SW 1271 (cell line): Measurements from ENCODE around the gene NR2F6.
"Not testable (repeated sequence)": the region's sequence is repeated elsewhere in the genome, so short reads cannot be mapped to it uniquely, and the experiment has no call there.

Experiments
- DNase-seq, 2 experiments: peaks; one replicate each; lab custom pipeline; 2025; lab: John Stamatoyannopoulos, UW

NR2F6 gene

DNA sequence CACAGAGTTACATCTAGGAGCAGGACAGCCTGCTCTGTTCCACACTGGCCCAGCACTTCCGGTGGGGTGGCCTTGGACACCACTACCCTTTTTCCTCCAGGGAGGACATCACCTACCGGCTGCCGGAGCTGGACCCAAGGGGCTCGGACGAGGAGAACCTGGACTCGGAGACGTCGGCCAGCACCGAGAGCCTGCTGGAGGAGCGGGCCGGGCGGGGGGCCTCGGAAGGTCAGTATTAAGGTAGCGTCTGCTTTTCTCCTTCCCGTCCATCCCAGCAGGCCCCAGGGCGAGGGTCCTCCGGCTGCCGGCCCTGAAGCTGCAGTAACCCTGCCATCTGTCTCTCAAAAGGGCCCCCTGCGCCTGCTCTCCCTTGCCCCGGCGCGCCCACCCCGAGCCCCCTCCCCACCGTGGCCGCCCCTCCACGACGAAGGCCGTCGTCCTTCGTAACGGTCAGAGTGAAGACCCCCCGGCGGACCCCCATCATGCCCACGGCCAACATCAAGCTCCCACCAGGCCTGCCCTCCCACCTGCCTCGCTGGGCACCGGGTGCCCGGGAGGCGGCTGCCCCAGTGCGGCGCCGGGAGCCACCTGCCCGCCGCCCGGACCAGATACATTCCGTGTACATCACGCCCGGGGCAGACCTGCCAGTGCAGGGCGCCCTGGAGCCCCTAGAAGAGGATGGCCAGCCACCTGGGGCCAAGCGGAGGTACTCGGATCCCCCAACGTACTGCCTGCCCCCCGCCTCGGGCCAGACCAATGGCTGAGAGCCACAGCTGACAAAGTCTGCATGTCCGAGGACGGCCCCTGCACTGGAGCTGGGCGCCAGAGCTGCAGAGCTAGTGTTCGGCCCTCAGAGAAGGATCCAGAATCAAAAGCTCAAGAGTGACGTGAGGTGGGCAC is 33.9 kb downstream of the NR2F6 start:
- no peak for DNase-seq

DNA sequence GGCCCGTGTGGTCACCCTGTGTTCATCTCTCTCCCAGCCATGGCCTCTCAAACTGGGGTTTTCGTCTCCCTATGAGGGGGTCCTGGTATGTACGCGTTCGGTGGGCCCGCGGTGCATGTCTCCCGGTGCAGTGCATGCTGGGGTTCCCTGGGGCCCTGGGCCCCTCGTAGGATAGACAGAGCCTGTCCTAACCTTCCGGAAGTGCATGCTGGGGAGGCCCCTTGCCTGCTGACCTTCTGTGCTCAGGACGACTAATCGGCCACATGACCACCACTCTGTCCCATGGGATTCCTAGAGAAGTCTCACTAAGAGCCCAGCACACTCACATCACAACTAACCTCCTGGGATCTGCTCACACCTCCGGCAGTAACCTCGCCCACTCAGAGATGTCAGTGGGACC is 35.4 kb downstream of the NR2F6 start:
- no peak for DNase-seq

DNA sequence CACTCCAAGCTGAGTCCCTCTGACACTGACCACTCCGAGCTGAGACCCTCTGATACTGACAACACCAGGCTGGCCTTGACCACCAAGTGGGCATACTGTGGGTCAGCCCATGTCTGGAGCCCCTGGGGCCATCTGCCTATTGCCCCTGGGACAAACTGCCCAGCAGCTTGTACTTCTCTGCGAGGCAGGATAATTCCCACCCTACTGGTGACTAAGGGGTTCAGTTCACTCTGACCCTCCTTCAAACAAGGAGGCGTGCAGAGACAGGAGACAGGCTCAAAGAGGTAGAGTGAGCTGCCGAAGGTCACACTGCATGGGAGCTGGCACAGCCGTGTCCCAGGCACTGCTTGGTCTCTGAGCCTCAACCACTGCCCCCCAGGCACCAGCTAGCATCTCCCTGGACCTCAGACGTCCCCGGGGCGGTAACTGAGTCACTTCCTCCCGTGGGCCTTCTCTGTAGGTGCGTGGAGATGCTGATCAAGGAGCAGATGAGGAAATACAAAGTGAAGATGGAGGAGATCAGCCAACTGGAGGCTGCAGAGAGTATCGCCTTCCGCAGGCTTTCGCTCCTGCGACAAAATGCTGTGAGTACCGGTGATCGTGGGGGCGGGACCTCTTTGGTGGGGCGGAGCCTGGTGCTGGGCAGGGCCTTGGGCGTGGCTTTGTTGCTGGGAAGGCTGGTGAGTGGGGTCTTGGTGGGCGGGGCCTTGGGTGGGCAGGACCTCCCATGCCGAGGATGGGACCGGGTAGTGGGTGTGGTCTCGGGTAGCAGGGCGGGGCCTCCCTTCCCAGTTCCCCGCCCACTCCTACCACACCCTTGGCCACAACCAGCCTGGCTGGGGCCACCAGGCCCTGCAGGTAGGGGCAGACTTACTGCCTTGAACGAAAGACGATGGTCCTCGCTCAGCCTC is 36.3 kb downstream of the NR2F6 start:
- DNase-seq, result peak in 1 of 2 experiments; percentile 18

DNA sequence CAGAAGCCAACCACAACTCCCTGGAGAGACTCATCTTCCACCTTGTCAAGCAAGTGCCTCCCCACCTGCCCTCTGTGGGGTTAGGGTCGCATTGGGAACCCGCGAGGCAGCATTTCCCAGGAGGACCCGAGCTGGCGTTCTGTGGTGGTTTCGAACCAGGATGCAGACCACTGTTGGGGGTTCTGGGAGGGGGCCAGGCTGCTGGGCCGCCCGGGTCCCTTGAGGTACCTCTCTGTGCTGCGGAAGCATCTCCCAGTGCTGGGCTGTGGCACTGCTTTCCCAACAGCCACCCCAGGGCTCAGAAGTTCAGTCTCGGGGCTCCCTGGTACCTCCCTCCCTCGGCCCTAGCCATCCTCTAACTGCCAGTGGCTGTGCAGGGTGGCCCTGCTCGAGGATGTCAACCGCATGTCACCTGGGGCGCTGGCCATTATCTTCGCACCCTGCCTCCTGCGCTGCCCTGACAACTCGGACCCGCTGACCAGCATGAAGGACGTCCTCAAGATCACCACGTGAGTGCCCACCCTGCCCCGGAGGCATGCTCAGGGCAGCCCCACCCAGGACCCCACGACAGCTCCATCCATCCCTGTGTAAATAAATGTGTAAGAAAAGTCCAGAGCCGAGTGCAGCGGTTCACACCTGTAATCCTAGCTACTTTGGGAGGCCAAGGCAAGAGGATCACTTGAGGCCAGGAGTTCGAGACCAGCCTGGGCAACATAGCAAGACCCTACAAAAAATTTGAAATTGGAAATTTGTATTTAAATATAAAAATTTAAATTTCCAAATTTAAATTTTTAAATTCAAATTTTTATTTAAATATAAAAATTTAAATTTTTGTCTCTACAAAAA is 38.8 kb downstream of the NR2F6 start:
- DNase-seq, result no peak

DNA sequence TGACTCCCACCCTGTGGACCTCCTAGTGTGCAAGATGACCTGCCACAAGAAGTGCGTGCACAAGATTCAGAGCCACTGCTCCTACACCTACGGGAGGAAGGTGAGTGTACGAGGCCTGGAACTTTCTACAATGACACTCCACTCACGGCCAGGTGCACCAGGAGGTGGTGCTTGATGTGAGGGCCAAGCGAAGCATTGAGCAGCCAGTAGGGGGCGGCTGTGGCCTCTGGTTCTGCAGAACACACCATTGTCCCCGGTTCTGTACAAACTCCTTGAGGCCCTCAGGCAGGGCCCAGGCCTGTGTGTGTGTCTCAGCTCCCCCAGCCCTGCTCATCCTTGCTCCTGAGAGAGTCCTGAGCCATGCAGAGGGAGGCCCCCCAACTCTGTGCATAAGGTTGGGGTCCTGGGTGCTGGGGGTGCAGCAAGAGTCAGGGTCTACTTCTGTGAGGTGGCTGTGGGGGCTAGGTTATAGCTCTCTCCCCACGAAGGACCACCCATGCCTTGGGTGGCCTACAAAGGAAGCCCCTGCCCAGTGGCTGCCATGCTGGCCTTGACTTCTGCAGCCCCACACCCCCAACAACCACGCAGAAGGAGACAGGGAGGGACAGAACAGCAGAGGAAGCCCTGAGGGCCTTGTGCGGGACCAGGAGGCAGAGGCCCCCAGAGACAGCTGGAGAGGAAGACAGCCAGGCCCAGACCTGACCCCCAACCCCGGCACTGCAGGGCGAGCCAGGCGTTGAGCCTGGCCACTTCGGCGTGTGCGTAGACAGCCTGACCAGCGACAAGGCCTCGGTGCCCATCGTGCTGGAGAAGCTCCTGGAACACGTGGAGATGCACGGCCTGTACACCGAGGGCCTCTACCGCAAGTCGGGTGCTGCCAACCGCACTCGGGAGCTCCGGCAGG is 40.2 kb downstream of the NR2F6 start:
- peak in 1 of 2 experiments; percentile 24 for DNase-seq

DNA sequence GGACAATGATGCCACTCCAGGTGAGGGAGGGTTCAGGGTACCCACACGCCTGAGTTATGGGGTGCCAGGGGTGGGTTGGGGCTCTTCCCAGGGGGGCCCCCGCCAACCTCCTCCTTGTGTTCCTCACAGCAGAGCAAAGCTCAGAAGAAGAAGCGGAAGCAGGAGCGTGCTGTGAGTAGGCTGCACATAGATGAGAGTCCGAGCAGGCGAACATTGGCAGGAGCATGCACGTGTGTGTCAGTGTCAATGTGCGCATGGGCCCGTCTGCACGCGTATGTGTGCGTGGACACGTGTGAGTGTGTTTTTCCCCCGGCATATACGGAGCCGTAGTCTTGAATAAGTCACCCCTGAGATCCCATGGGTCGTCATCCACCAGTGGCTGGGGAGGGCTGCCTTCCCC is 43.0 kb downstream of the NR2F6 start:
- DNase-seq, result no peak

DNA sequence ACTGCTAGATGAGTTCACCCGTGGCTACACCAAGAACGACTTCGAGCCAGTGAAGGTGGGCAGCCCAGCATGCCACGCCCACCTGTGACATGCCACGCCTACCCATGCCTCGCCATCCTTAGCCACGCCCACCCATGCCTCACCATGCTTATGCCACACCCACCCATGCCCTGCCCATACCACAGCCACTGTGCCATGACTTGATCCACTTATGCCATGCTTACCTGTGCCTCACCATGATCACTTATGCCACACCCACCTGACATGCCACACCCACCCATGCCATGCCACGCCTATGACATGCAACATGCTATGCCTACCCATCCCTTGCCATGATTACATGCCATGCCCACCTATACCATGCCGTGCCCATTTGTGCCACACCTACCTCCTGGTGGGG is 43.5 kb downstream of the NR2F6 start:
- no peak for DNase-seq

DNA sequence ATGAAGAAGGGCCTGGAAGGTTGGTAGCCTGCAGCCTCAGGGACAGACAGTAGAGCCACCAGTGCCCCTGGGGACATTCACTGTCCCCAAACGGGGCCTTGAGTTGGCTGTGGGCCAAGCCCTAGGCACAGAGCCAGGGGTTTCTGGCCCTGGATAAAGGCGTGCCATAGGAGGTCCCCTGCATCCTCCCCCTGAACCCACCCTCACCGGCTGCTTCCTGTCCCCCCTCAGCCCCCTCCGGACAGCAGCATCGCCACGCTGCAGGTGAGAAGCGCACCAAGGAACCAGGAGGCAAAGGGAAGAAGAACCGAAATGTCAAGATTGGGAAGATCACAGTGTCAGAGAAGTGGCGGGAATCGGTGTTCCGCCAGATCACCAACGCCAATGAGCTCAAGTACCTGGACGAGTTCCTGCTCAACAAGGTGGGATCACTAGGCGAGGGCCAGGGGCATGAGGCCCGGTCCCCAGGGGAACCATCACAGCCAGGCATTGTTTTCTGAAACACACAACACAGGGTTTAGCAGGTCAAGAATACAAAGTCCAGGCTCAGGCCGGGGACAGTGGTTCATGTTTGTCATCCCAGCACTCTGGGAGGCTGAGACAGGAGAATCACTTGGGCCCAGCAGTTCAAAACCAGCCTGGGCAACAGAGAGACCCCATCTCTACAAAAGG is 45.2 kb downstream of the NR2F6 start:
- no peak for DNase-seq

DNA sequence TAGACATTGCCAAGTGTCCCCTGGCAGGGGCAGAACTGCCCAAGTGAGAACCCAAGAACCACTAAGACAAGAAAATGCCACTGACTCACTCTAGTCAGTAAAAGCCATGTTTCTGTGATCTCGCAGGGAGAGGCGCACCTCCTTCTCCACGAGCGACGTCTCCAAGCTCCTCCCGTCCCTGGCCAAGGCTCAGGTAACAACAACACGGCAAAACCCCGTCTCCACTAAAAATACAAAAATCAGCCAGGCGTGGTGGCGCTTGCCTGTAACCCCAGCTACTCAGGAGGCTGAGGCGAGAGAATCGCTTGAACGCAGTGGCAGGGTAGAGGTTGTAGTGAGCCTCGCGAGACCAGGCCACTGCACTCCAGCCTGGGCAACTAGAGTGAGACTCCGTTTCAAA is 48.1 kb downstream of the NR2F6 start:
- DNase-seq, result no peak

DNA sequence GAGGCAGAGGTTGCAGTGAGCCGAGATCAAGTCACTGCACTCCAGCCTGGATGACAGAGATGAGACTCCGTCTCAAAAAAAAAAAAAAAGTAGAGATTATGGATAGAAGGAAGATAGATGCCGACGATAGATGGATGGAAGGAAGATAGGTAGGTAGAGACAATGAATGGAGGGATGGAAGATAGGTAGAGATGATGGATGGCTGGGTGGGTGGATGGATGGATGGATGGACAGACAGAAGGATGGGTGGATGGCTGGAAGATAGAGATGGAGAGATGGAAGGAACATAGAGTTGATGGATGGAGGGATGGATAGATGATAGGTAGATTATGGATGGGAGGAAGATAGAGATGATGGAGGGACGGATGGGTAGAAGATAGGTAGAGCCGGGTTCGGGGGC is 49.1 kb downstream of the NR2F6 start:
- DNase-seq, result no peak

DNA sequence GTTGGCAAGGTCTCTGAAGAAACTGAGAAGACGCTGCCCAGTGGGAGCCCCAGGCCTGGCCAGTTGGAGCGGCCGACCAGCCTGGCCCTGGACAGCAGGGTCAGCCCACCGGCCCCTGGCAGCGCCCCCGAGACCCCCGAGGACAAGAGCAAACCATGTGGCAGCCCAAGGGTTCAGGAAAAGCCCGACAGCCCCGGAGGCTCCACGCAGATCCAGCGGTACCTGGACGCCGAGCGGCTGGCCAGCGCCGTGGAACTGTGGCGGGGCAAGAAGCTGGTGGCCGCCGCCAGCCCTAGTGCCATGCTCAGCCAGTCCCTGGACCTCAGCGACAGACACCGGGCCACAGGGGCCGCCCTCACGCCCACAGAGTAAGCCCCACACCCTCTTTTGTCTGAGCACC is 50.6 kb downstream of the NR2F6 start:
- DNase-seq, result no peak

DNA sequence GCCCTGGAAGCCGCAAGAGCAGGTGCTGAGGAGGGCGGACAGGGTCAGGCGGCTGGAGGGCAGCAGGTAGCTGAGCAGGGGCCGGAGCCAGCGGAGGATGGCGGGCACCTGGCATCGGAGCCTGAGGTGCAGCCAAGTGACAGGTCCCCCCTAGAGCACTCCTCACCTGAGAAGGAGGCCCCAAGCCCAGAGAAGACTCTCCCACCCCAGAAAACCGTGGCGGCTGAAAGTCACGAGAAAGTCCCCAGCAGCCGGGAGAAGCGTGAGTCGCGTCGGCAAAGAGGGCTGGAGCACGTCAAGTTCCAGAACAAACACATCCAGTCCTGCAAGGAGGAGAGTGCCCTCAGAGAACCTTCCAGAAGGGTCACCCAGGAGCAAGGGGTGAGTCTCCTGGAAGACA is 51.1 kb downstream of the NR2F6 start:
- DNase-seq, result no peak

DNA sequence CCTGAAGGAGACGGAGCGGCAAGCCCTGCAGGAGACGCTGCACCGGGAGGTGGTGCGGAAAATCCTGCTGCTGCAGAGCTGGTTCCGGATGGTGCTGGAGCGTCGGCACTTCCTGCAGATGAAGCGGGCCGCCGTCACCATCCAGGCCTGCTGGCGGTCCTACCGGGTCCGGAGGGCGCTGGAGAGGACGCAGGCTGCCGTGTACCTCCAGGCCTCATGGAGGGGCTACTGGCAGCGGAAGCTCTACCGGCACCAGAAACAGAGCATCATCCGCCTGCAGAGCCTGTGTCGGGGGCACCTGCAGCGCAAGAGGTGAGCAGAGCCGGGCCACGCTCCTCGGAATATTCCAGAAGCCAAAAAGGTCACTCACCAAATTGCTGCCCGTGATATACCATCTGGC is 53.0 kb downstream of the NR2F6 start:
- DNase-seq, result no peak

DNA sequence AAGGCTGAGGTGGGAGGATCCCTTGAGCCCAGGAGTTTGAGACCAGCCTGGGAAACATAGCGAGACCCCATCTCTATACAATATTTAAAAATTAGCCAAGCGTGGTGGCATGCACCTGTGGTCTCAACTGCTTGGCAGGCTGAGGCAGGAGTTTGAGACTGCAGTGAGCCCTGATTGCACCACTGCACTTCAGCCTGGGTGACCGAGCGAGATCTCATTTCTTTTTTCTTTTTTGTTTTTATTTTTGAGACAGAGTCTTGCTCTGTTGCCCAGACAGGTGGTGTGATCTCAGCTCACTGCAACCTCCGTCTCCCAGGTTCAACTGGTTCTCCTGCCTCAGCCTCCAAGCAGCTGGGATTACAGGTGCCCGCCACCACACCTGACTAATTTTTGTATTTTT is 54.0 kb downstream of the NR2F6 start:
- DNase-seq, result not testable (repeated sequence)

DNA sequence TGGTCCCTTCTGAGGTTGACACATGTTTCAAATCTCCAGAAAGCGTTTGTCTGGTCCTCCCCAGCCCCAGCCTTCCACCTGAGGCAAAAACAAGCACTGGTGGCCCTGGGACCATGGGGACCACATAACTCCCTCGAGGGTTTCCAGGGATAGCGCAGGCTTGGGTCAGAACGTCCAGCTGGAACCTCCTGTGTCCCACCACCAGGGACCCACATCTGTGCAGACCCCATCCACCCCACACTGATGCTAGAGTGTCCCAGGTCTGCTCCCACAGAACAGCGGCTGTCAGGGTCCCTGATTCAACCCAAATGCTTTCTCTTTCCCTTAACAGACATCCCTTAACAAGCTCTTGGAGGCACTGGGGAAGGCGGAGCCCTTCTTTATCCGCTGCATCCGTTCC is 60.1 kb downstream of the NR2F6 start:
- no peak for DNase-seq

DNA sequence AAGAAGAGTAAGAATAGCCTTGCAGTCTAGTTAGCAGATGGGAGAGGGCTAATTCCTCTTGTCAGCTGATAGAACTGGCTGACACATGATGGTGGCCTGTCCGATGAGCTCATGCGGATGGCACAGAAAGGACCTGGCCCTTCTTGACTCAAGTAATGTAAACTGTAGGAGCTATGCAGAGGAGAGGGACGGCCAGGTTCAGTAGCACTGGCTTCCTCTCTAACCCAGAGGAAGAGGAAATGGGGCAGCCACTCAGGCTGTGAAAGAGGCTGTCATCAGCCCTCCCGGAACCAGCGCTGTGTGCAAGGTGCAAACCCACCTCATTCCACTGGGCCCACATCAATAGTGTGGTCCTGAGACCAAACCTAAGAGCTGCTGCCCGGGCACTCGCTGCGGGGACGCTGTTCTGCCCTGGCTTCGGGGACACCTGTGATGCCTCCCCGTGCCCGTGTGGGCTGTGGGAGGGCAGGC is 61.3 kb downstream of the NR2F6 start:
- DNase-seq, result no peak

DNA sequence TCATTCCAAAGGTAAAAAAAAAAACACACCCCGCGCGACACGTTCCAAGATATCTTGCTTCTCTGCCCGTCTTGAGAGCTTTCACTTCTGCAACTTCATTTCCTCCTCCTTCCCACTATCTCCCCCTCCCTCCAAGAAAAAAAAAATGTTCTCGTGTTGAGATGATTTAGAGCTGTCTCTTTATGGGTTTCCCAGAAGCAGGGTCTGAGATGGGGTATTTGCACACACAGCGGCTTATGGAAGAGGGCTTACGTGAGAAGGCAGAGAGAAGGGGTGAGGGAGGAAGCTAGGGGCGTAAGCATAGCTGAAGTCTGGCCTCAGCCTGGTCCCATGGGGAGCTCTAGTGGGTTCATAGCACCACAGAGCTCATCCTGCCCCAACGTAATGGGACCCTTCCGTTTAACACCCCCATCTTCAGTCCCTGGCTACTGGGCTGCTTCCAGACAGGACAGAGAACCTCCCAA is 61.8 kb downstream of the NR2F6 start:
- no peak for DNase-seq

DNA sequence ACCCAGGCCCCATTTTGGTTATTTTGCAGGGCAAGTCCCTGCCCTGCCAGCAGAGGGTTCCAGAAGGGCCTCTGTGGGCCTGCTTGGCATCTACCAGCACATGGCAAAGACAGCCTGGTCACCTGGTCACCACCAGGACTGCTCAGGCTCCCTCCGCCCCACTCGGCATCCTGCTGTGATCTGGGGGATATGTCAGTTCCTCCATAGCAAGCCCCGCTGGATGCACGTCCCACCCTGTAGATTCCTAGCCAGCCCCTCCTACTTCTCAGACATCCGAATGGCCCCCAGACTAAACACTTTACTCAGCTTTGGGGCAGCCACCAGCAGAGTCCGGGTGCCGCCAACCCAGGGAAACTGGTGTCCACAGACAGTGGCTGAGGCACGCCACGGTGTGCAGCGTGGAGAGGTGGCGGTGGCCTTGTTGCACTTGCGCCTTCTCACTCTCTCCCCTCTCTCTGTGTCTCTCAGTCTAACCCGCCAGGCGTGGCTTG is 62.4 kb downstream of the NR2F6 start:
- no peak for DNase-seq
